HepG2 (cell line): Measurements from ENCODE around the gene GSK3A. TPM values are rescaled to one million over a fixed set of nuclear protein-coding genes. Genes with fewer than 3 reads are reported as not detected.

ENCODE experiments used
- EED ChIP-seq: sonication (generic); formaldehyde crosslinking; IDR thresholded peaks from 2 replicates; pipeline ENCODE4 v1.5.0; 2020; ENCODE audit warnings: mild to moderate bottlenecking, missing genetic modification reagents
- GMEB2 ChIP-seq: IDR thresholded peaks from 2 replicates; pipeline ENCODE4 v1.6.1; 2016; ENCODE audit warnings: missing biosample characterization, missing genetic modification reagents, low read depth
- ISX ChIP-seq: sonication (generic); formaldehyde crosslinking; conservative IDR thresholded peaks from 2 replicates; pipeline ENCODE4 v1.5.0; 2020; ENCODE audit warnings: missing genetic modification reagents
- KLF9 ChIP-seq: IDR thresholded peaks from 2 replicates; pipeline ENCODE4 v1.6.1; 2016; ENCODE audit warnings: low read depth
- MAFF ChIP-seq: IDR thresholded peaks from 2 replicates; pipeline ENCODE4 v1.6.1; 2011; ENCODE audit warnings: low read depth, low read length, improper control_type of control experiment
- MED8 ChIP-seq: sonication (generic); formaldehyde crosslinking; IDR thresholded peaks from 2 replicates; pipeline ENCODE4 v1.8.1; 2023; ENCODE audit warnings: mild to moderate bottlenecking, missing genetic modification reagents; ENCODE audit not compliant: insufficient replicate concordance
- MTA1 ChIP-seq: sonication (generic); formaldehyde crosslinking; IDR thresholded peaks from 2 replicates; pipeline ENCODE4 v1.4.0; 2020; ENCODE audit warnings: missing genetic modification reagents, mild to moderate bottlenecking, borderline replicate concordance
- MXD3 ChIP-seq: IDR thresholded peaks from 2 replicates; pipeline ENCODE4 v1.6.1; 2016; ENCODE audit warnings: mild to moderate bottlenecking, missing biosample characterization, missing genetic modification reagents
- MXI1 ChIP-seq: IDR thresholded peaks from 3 replicates; pipeline ENCODE4 v1.6.1; 2012; ENCODE audit warnings: low read depth, low read length, inconsistent platforms, borderline replicate concordance
- SNAPC2 ChIP-seq: sonication (generic); formaldehyde crosslinking; IDR thresholded peaks from 2 replicates; pipeline ENCODE4 v1.8.1; 2022; ENCODE audit warnings: mild to moderate bottlenecking, missing genetic modification reagents
- SP1 ChIP-seq, 2 experiments: fragments of 450-650 bp in 1 of 2; sonication (generic) in 1 of 2; formaldehyde crosslinking in 1 of 2; IDR thresholded peaks; 2 replicates each; pipeline versions ENCODE4 v1.4.0 to v1.6.1; 2016 to 2020; ENCODE audit warnings: missing genetic modification reagents in 1 of 2
- SYNCRIP ChIP-seq: fragments of 200-400 bp; formaldehyde crosslinking; IDR thresholded peaks from 2 replicates; pipeline ENCODE4 v1.6.1; 2018; ENCODE audit warnings: mild to moderate bottlenecking, low read depth, low read length; ENCODE audit not compliant: insufficient read depth
- TCF12 ChIP-seq, 2 experiments: fragments of 450-650 bp in 1 of 2; sonication (generic) in 1 of 2; formaldehyde crosslinking in 1 of 2; IDR thresholded peaks; 2 replicates each; pipeline versions ENCODE4 v1.6.1 to v1.8.0; 2017 to 2022; ENCODE audit warnings: antibody characterized with exemption in 1 of 2, mild to moderate bottlenecking in 1 of 2, missing genetic modification reagents in 1 of 2, moderate library complexity in 1 of 2
- THAP9 ChIP-seq: sonication (generic); formaldehyde crosslinking; IDR thresholded peaks from 2 replicates; pipeline ENCODE4; 2020; ENCODE audit warnings: missing genetic modification reagents, mild to moderate bottlenecking, borderline replicate concordance
- TMF1 ChIP-seq: sonication (generic); formaldehyde crosslinking; IDR thresholded peaks from 2 replicates; pipeline ENCODE4 v1.8.1; 2022; ENCODE audit warnings: low read depth, missing genetic modification reagents
- ZNF124 ChIP-seq: sonication (generic); formaldehyde crosslinking; IDR thresholded peaks from 2 replicates; pipeline ENCODE4 v1.4.0; 2020; ENCODE audit warnings: missing genetic modification reagents
- ZNF251 ChIP-seq: sonication (generic); formaldehyde crosslinking; IDR thresholded peaks from 2 replicates; pipeline ENCODE4 v1.9.0; 2021; ENCODE audit warnings: mild to moderate bottlenecking, missing genetic modification reagents
- ZNF530 ChIP-seq: sonication (generic); formaldehyde crosslinking; IDR thresholded peaks from 2 replicates; pipeline ENCODE4 v1.5.0; 2020; ENCODE audit warnings: low read depth, mild to moderate bottlenecking, missing genetic modification reagents
- ZNF570 ChIP-seq: sonication (generic); formaldehyde crosslinking; IDR thresholded peaks from 2 replicates; pipeline ENCODE4 v1.4.0; 2020; ENCODE audit warnings: mild to moderate bottlenecking, missing genetic modification reagents, borderline replicate concordance
- ZNF772 ChIP-seq: sonication (generic); formaldehyde crosslinking; IDR thresholded peaks from 2 replicates; pipeline ENCODE4 v1.5.0; 2020; ENCODE audit warnings: mild to moderate bottlenecking, missing genetic modification reagents
- ZNF841 ChIP-seq: sonication (generic); formaldehyde crosslinking; IDR thresholded peaks from 2 replicates; pipeline ENCODE4 v1.8.1; 2023; ENCODE audit warnings: missing genetic modification reagents, borderline replicate concordance
- ZNF891 ChIP-seq: sonication (generic); formaldehyde crosslinking; IDR thresholded peaks from 2 replicates; pipeline ENCODE4 v1.5.0; 2020; ENCODE audit warnings: mild to moderate bottlenecking, missing genetic modification reagents
- polyA plus RNA-seq, 8 experiments: library from polyadenylated mRNA; depleted of rRNA in 3 of 8; stranded (reverse) in 7 of 8; unstranded in 1 of 8; fragments of >200 nt; fragmentation: Illumina TruSeq in 4 of 8; extraction: Trizol in 4 of 8; gene quantifications; 2 replicates each; pipeline versions ENCODE4 v1.2.1 to v1.2.3, GENCODE V29; 2011 to 2016; ENCODE audit warnings: low read depth in 4 of 8, missing spikeins in 1 of 8, mixed read lengths in 1 of 8; ENCODE audit not compliant: insufficient read depth in 1 of 8
- total RNA-seq, 5 experiments: library from RNA; depleted of rRNA; stranded (reverse); fragments of >200 nt; fragmentation: Illumina TruSeq; extraction: Trizol; gene quantifications; 2 replicates each; pipeline ENCODE4 v1.2.3, GENCODE V29; 2016; ENCODE audit warnings: low read depth in 1 of 5
- TF ChIP-seq, protein P1 (sequence below): sonication (generic); formaldehyde crosslinking; IDR thresholded peaks from 2 replicates; pipeline ENCODE4 v1.4.0; 2020; ENCODE audit warnings: missing genetic modification reagents

The GSK3A gene
- total and polyA plus RNA-seq, 2 of the 13 experiments (the other 11 are each of a cell fraction or from before 2014, with no cell fraction given): 16.9 to 52.5 TPM

GRCh38 chr19:42242512-42243409 lies at the start of gene GSK3A (continued):
- TF ChIP-seq THAP9: peak; percentile 81; the same call in 1 of the 2 replicates
- no peak for TF ChIP-seq SNAPC2 (CRISPR knock-in tag)
- no peak for TF ChIP-seq MTA1
- TF ChIP-seq GMEB2 (CRISPR knock-in tag): peak; percentile 77
- no peak for TF ChIP-seq EED
- TF ChIP-seq, protein P1, sequence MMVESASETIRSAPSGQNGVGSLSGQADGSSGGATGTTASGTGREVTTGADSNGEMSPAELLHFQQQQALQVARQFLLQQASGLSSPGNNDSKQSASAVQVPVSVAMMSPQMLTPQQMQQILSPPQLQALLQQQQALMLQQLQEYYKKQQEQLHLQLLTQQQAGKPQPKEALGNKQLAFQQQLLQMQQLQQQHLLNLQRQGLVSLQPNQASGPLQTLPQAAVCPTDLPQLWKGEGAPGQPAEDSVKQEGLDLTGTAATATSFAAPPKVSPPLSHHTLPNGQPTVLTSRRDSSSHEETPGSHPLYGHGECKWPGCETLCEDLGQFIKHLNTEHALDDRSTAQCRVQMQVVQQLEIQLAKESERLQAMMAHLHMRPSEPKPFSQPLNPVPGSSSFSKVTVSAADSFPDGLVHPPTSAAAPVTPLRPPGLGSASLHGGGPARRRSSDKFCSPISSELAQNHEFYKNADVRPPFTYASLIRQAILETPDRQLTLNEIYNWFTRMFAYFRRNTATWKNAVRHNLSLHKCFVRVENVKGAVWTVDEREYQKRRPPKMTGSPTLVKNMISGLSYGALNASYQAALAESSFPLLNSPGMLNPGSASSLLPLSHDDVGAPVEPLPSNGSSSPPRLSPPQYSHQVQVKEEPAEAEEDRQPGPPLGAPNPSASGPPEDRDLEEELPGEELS (CRISPR knock-in tag): peak; percentile 49
- no peak for TF ChIP-seq MED8
- TF ChIP-seq SYNCRIP: no peak
- no peak for TF ChIP-seq TMF1 (CRISPR knock-in tag)
- TF ChIP-seq ZNF251: no peak
- TF ChIP-seq TCF12 (IDR thresholded peaks at IDR 0.05): no peak
- no peak for TF ChIP-seq TCF12 (CRISPR knock-in tag; IDR thresholded peaks at IDR 0.05)
- no peak for TF ChIP-seq SP1 (IDR thresholded peaks at IDR 0.05)
- peak; percentile 77 for TF ChIP-seq SP1 (CRISPR knock-in tag; IDR thresholded peaks at IDR 0.05)
- TF ChIP-seq ZNF570 (CRISPR knock-in tag): no peak
- no peak for TF ChIP-seq KLF9 (CRISPR knock-in tag)
- TF ChIP-seq ZNF772 (CRISPR knock-in tag): no peak; the same call in 1 of the 2 replicates
- TF ChIP-seq MXD3 (CRISPR knock-in tag): peak; percentile 53; the same call in 1 of the 2 replicates
- peak; percentile 25; the same call in 1 of the 2 replicates for TF ChIP-seq ZNF124
- peak; percentile 92; the same call in 1 of the 3 replicates for TF ChIP-seq MXI1
- TF ChIP-seq MAFF: no peak
- TF ChIP-seq ZNF841 (CRISPR knock-in tag): no peak
- no peak for TF ChIP-seq ZNF530 (CRISPR knock-in tag)
- no peak for TF ChIP-seq ISX (CRISPR knock-in tag)
- TF ChIP-seq ZNF891 (CRISPR knock-in tag): peak; percentile 30; the same call in 1 of the 2 replicates
